ENCODE data around the gene ABCD3. TPM values are rescaled to one million over a fixed set of nuclear protein-coding genes. Genes with fewer than 3 reads are reported as not detected.

The ABCD3 gene
- polyA plus RNA-seq, 2 of the 4 experiments (the other 2 are of a cell fraction), result 31.3 to 44.8 TPM

DNA sequence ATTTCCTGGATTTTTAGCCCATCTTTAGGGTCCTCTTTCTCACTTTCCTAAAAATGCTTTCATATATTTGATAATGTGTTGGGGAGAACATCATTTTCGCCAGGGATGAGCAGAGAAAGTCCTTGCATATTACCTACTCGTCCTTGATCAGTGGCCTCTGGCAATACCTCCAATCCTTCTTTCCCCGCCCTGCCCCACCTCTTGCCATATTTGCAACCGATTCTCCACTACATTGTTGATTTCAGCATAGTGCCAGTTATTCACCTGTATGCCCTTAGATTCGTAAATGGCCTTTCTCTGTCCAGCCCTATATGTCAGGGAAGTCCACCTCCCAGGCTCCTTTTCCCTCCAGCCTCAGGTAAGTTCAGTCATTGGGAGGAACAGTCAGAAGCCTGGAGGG is 136.9 kb downstream of the ABCD3 start (continued):
- TF ChIP-seq, protein P1, sequence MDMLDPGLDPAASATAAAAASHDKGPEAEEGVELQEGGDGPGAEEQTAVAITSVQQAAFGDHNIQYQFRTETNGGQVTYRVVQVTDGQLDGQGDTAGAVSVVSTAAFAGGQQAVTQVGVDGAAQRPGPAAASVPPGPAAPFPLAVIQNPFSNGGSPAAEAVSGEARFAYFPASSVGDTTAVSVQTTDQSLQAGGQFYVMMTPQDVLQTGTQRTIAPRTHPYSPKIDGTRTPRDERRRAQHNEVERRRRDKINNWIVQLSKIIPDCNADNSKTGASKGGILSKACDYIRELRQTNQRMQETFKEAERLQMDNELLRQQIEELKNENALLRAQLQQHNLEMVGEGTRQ (IDR thresholded peaks at IDR 0.05), result no peak
- TF ChIP-seq HOXB5 (CRISPR knock-in tag; IDR thresholded peaks at IDR 0.05) (no peak), CBX2 (IDR thresholded peaks at IDR 0.05; ENCODE audit: borderline replicate concordance, low read depth) (no peak), NFE2L2 (conservative IDR thresholded peaks at IDR 0.05; ENCODE audit: low read length) (no peak)

- Histone ChIP-seq H3K4me1 (peaks cover 10% of the 10 kb centered on the region), H3K27ac (no peak overlapping the region), H3K9me3 (no peaks in the 10 kb centered on the region), H3K4me3 (no peak overlapping the region), H3K4me2 (no peak overlapping the region)
- WGBS (ENCODE audit: missing lambda C conversion rate), result 92% methylated on average over 1 of the region's 1 CpG
- no peak for ATAC-seq
- ChIA-PET CTCF (interaction anchor here (0.7 to 1.3 kb wide), 2 partner anchors 246 to 483 kb away, joined by 3 read pairs; no protein-coding TSS in a partner anchor), POLR2A (no interaction called here)
- no peak for DNase-seq (ENCODE audit: low read depth in 1 of 2, low spot score in 1 of 2)
- TF ChIP-seq RAD21 (conservative IDR thresholded peaks at IDR 0.05 in 1 of 2, IDR thresholded peaks at IDR 0.05 in 1 of 2) (no peak), CHD4 (IDR thresholded peaks at IDR 0.05; ENCODE audit: borderline replicate concordance) (no peak)
- FAIRE-seq, result no peak
Observed at GRCh38 chr1:94559921-94560320, 141.7 kb downstream of the ABCD3 start.

GRCh38 chr1:94560333-94560732 is 142.1 kb downstream of the ABCD3 start:
- 59% methylated on average over 1 of the region's 1 CpG for WGBS (ENCODE audit: missing lambda C conversion rate)
- Histone ChIP-seq H3K4me3 (no peak overlapping the region), H3K4me2 (no peak overlapping the region), H3K27ac (no peak overlapping the region), H3K4me1 (peaks cover 10% of the 10 kb centered on the region), H3K9me3 (no peaks in the 10 kb centered on the region)
- ATAC-seq (no peak), FAIRE-seq (no peak), DNase-seq (ENCODE audit: low read depth in 1 of 2, low spot score in 1 of 2) (no peak)
- ChIA-PET CTCF (interaction anchor here (0.7 to 1.3 kb wide), 3 partner anchors 10 to 483 kb away, joined by 3 read pairs; no protein-coding TSS in a partner anchor), POLR2A (no interaction called here)
- TF ChIP-seq NFE2L2 (conservative IDR thresholded peaks at IDR 0.05; ENCODE audit: low read length), result no peak
- no peak for TF ChIP-seq JUN (IDR thresholded peaks at IDR 0.05)
- no peak for TF ChIP-seq ATOH8 (CRISPR knock-in tag; IDR thresholded peaks at IDR 0.05; ENCODE audit: low read depth)
- no peak for TF ChIP-seq CHD4 (IDR thresholded peaks at IDR 0.05; ENCODE audit: borderline replicate concordance)
- no peak for TF ChIP-seq E2F6 (IDR thresholded peaks at IDR 0.05; ENCODE audit: borderline replicate concordance, low read depth)
- TF ChIP-seq, protein P2, sequence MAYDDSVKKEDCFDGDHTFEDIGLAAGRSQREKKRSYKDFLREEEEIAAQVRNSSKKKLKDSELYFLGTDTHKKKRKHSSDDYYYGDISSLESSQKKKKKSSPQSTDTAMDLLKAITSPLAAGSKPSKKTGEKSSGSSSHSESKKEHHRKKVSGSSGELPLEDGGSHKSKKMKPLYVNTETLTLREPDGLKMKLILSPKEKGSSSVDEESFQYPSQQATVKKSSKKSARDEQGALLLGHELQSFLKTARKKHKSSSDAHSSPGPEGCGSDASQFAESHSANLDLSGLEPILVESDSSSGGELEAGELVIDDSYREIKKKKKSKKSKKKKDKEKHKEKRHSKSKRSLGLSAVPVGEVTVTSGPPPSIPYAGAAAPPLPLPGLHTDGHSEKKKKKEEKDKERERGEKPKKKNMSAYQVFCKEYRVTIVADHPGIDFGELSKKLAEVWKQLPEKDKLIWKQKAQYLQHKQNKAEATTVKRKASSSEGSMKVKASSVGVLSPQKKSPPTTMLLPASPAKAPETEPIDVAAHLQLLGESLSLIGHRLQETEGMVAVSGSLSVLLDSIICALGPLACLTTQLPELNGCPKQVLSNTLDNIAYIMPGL (CRISPR knock-in tag; IDR thresholded peaks at IDR 0.05; ENCODE audit: borderline replicate concordance), result no peak
- no peak for TF ChIP-seq NPAS2 (CRISPR knock-in tag; IDR thresholded peaks at IDR 0.05; ENCODE audit: borderline replicate concordance)
- TF ChIP-seq MYC (IDR thresholded peaks at IDR 0.05; ENCODE audit: borderline replicate concordance, low read length), result no peak
- no peak for TF ChIP-seq NR3C1 (IDR thresholded peaks at IDR 0.05)
- TF ChIP-seq, protein P3, sequence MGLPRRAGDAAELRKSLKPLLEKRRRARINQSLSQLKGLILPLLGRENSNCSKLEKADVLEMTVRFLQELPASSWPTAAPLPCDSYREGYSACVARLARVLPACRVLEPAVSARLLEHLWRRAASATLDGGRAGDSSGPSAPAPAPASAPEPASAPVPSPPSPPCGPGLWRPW (IDR thresholded peaks at IDR 0.05), result no peak
- TF ChIP-seq, protein P4, sequence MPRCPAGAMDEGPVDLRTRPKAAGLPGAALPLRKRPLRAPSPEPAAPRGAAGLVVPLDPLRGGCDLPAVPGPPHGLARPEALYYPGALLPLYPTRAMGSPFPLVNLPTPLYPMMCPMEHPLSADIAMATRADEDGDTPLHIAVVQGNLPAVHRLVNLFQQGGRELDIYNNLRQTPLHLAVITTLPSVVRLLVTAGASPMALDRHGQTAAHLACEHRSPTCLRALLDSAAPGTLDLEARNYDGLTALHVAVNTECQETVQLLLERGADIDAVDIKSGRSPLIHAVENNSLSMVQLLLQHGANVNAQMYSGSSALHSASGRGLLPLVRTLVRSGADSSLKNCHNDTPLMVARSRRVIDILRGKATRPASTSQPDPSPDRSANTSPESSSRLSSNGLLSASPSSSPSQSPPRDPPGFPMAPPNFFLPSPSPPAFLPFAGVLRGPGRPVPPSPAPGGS (IDR thresholded peaks at IDR 0.05), result no peak
- no peak for TF ChIP-seq KDM5A (IDR thresholded peaks at IDR 0.05)
- no peak for TF ChIP-seq ZSCAN20 (CRISPR knock-in tag; IDR thresholded peaks at IDR 0.05)
- TF ChIP-seq REST (IDR thresholded peaks at IDR 0.05), result no peak
- no peak for TF ChIP-seq CTCF (IDR thresholded peaks at IDR 0.05)
- TF ChIP-seq HOXA7 (CRISPR knock-in tag; IDR thresholded peaks at IDR 0.05), result no peak

Data from A549 (cell line).